ENCODE data around the gene CEP164. TPM values are rescaled to one million over a fixed set of nuclear protein-coding genes. Genes with fewer than 3 reads are reported as not detected.

CEP164 gene
- total and polyA plus RNA-seq, 2 of the 8 experiments (the other 6 are each of a cell fraction or from before 2014, with no cell fraction given), result 8.4 to 20.8 TPM

DNA sequence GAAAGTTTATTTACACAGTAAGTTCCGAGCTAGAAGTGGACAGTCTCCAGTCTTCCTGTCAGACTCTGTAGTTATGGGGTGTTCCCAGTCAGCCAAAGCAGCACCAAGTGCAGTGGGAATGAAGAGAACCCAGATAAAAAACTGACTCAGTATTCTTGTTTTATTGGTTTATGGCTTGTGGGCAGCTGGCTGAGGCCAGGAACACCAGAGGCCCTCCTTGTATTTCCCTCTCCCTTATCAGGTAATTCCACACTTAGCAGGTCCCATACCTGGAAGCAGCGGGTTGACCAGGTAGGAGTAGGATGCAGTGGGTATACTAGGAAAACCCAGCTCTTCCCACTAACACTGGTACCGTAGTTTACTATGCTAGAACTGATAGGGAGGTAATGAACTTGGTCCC lies 40.0 kb upstream of the CEP164 start:
- Histone ChIP-seq H3K4ac (replicated peaks; ENCODE audit: insufficient read length, low read depth, low read length) (no peak overlapping the region), H3K23ac (ENCODE audit: insufficient read length) (no peak overlapping the region), H2BK5ac (ENCODE audit: low read depth, low read length) (no peak overlapping the region), H3K9me3 (ENCODE audit: insufficient read depth in 2 of 2, low read depth in 1 of 2, low read length in 1 of 2) (no peaks in the 10 kb centered on the region), H3K4me1 (replicated peaks in 1 of 4; ENCODE audit: control insufficient read depth in 3 of 4, insufficient read depth in 4 of 4, low read length in 3 of 4) (no peaks in the 10 kb centered on the region), H3K18ac (ENCODE audit: extremely low read depth, low read length) (no peak overlapping the region), H3K27me3 (replicated peaks in 1 of 4; ENCODE audit: control insufficient read depth in 3 of 4, extremely low read depth in 1 of 4, insufficient read depth in 3 of 4, low read length in 3 of 4) (no peaks in the 10 kb centered on the region), H3K23me2 (ENCODE audit: low read depth, low read length) (no peaks in the 10 kb centered on the region), H2BK15ac (ENCODE audit: low read length) (no peak overlapping the region), H2AK5ac (ENCODE audit: low read depth, low read length) (no peak overlapping the region), H4K8ac (ENCODE audit: extremely low read depth, insufficient read depth, low read length) (no peak overlapping the region), H3K27ac (ENCODE audit: low read depth, low read length) (no peak overlapping the region), H3K36me3 (ENCODE audit: control insufficient read depth in 2 of 4, insufficient read depth in 4 of 4, low read length in 3 of 4) (peaks cover 8 to 57% (median 32%) of the 10 kb centered on the region in 4 experiments), H3K14ac (ENCODE audit: insufficient read length) (no peak overlapping the region), H3K9ac (replicated peaks in 1 of 4; ENCODE audit: extremely low read depth in 1 of 4, low read depth in 3 of 4, low read length in 3 of 4) (no peak overlapping the region), H3K56ac (replicated peaks; ENCODE audit: insufficient read length, low read depth, low read length) (no peak overlapping the region), H2BK20ac (ENCODE audit: low read length) (no peak overlapping the region), H2BK120ac (replicated peaks; ENCODE audit: low read depth, low read length) (no peak overlapping the region), H2AFZ (ENCODE audit: low read length) (no peak overlapping the region), H4K20me1 (replicated peaks in 1 of 2; ENCODE audit: control insufficient read depth in 1 of 2, insufficient read depth in 2 of 2, low read length in 2 of 2) (no peaks in the 10 kb centered on the region), H3K4me3 (ENCODE audit: extremely low read depth in 1 of 4, insufficient read depth in 2 of 4, low read depth in 3 of 4, low read length in 4 of 4) (no peak overlapping the region), H3K79me1 (ENCODE audit: low read depth, low read length) (no peaks in the 10 kb centered on the region), H4K91ac (replicated peaks; ENCODE audit: insufficient read length, low read length) (no peak overlapping the region), H3K4me2 (ENCODE audit: insufficient read depth in 1 of 2, low read depth in 2 of 2, low read length in 2 of 2) (no peak overlapping the region), H2BK12ac (ENCODE audit: low read depth, low read length) (no peak overlapping the region), H3K79me2 (ENCODE audit: control insufficient read depth in 1 of 2, insufficient read depth in 2 of 2, low read length in 2 of 2) (no peaks in the 10 kb centered on the region), H4K5ac (ENCODE audit: insufficient read length, low read depth, low read length) (no peak overlapping the region)
- DNase-seq (ENCODE audit: low read depth in 1 of 2, low spot score in 2 of 2) (no peak), FAIRE-seq (no peak)
- WGBS, 2 experiments (ENCODE audit: extremely low coverage in 1 of 2, insufficient coverage in 1 of 2, insufficient read length in 1 of 2, insufficient replicate concordance in 2 of 2, low coverage in 1 of 2, low lambda C conversion rate in 2 of 2, missing lambda C conversion rate in 1 of 2), result 90% methylated on average over 3 of the region's 3 CpGs; no CpG with 5 or more reads in 1 of the 2 experiments
- CTCF ChIA-PET (ENCODE audit: partially characterized antibody), result interaction anchor here (1.6 kb wide), 1 partner anchor 17 kb away, joined by 4 read pairs; no protein-coding TSS in a partner anchor
- POLR2A ChIA-PET (ENCODE audit: partially characterized antibody), result interaction anchor here (1.4 to 2.1 kb wide), 2 partner anchors 10 to 21 kb away, joined by 5 to 6 read pairs; no protein-coding TSS in a partner anchor
- TF ChIP-seq ZNF274 (IDR thresholded peaks at IDR 0.05; ENCODE audit: borderline replicate concordance, extremely low read depth, low read length) (no peak), CEBPB (IDR thresholded peaks at IDR 0.05; ENCODE audit: low read depth, low read length) (no peak), CHD2 (IDR thresholded peaks at IDR 0.05; ENCODE audit: low read length) (no peak), POLR2AphosphoS5 (IDR thresholded peaks at IDR 0.05; ENCODE audit: low read depth, low read length) (no peak), ASH2L (IDR thresholded peaks at IDR 0.05; ENCODE audit: low read length) (no peak), CTBP2 (IDR thresholded peaks at IDR 0.05; ENCODE audit: borderline replicate concordance, insufficient read depth, insufficient read length, low read length) (no peak), TAF1 (IDR thresholded peaks at IDR 0.05; ENCODE audit: low read depth, low read length) (no peak), RAD21 (IDR thresholded peaks at IDR 0.05 in 1 of 2, conservative IDR thresholded peaks at IDR 0.05 in 1 of 2; ENCODE audit: low read depth in 2 of 2, low read length in 2 of 2) (no peak), KDM1A (IDR thresholded peaks at IDR 0.05; ENCODE audit: borderline replicate concordance, low read length) (no peak), RFX5 (IDR thresholded peaks at IDR 0.05; ENCODE audit: borderline replicate concordance, low read depth, low read length) (no peak), SRF (IDR thresholded peaks at IDR 0.05; ENCODE audit: low read depth, low read length) (no peak), SP1 (IDR thresholded peaks at IDR 0.05; ENCODE audit: low read depth, low read length) (no peak), TAF7 (optimal IDR thresholded peaks at IDR 0.05; ENCODE audit: borderline replicate concordance, low read depth, low read length) (no peak)
- TF ChIP-seq, protein P1, sequence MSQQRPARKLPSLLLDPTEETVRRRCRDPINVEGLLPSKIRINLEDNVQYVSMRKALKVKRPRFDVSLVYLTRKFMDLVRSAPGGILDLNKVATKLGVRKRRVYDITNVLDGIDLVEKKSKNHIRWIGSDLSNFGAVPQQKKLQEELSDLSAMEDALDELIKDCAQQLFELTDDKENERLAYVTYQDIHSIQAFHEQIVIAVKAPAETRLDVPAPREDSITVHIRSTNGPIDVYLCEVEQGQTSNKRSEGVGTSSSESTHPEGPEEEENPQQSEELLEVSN (IDR thresholded peaks at IDR 0.05), result no peak
